H1 (cell line): ENCODE data around the gene BNC2. TPM values are rescaled to one million over a fixed set of nuclear protein-coding genes. Genes with fewer than 3 reads are reported as not detected.

Source experiments
- CTCF ChIA-PET: fragments of 300-600 bp; sonication (Branson Sonifier 250); formaldehyde crosslinking; loops from one replicate; lab custom pipeline; 2021; ENCODE audit not compliant: partially characterized antibody; lab: Charles Lee
- POLR2A ChIA-PET: fragments of 300-600 bp; sonication (Branson Sonifier 250); formaldehyde crosslinking; loops from one replicate; lab custom pipeline; 2021; ENCODE audit warnings: inconsistent platforms; ENCODE audit not compliant: partially characterized antibody; lab: Charles Lee
- DNase-seq, 2 experiments: peaks; one replicate each; pipeline versions ENCODE4 v3.0.0 to v3.0.0-alpha.2; 2010 to 2022; ENCODE audit warnings: low spot score in 2 of 2, low read depth in 1 of 2, mixed read lengths in 1 of 2
- FAIRE-seq: peaks from 2 replicates; lab custom pipeline; 2011; peaks lifted over from hg19 to GRCh38; lab: Jason Lieb, UNC
- H2AFZ ChIP-seq: 2 replicates; pipeline ENCODE4 v1.8.1; 2012; ENCODE audit warnings: low read length, inconsistent platforms
- H2AK5ac ChIP-seq: 2 replicates; pipeline ENCODE4 v1.6.1; 2013; ENCODE audit warnings: low read depth, low read length
- H2BK120ac ChIP-seq: replicated peaks from 2 replicates; pipeline ENCODE3; 2013; ENCODE audit warnings: low read depth, low read length, inconsistent platforms
- H2BK12ac ChIP-seq: 2 replicates; pipeline ENCODE4 v1.6.1; 2013; ENCODE audit warnings: low read depth, low read length
- H2BK15ac ChIP-seq: 2 replicates; pipeline ENCODE4 v1.6.1; 2013; ENCODE audit warnings: low read length
- H2BK20ac ChIP-seq: 2 replicates; pipeline ENCODE4 v1.6.1; 2013; ENCODE audit warnings: low read length
- H2BK5ac ChIP-seq: 2 replicates; pipeline ENCODE4 v1.6.1; 2013; ENCODE audit warnings: low read depth, low read length
- H3K14ac ChIP-seq: 2 replicates; pipeline ENCODE4 v1.6.1; 2013; ENCODE audit warnings: inconsistent platforms; ENCODE audit not compliant: insufficient read length
- H3K18ac ChIP-seq: 2 replicates; pipeline ENCODE4 v1.6.1; 2013; ENCODE audit warnings: low read length; ENCODE audit errors: extremely low read depth
- H3K23ac ChIP-seq: 2 replicates; pipeline ENCODE4 v1.6.1; 2013; ENCODE audit warnings: inconsistent platforms; ENCODE audit not compliant: insufficient read length
- H3K23me2 ChIP-seq: 2 replicates; pipeline ENCODE4 v1.6.1; 2013; ENCODE audit warnings: low read depth, low read length
- H3K27ac ChIP-seq: 2 replicates; pipeline ENCODE4 v1.6.1; 2011; ENCODE audit warnings: low read depth, low read length, inconsistent platforms
- H3K27me3 ChIP-seq, 4 experiments: replicated peaks in 1 of 4; 1 replicate in 1 of 4; 2 replicates in 3 of 4; pipeline versions ENCODE4 v1.6.1 to v1.8.1; 2011 to 2013; ENCODE audit warnings: low read length in 3 of 4, mild to moderate bottlenecking in 3 of 4, inconsistent platforms in 2 of 4, mixed read lengths in 2 of 4, moderate library complexity in 1 of 4; ENCODE audit not compliant: control insufficient read depth in 3 of 4, insufficient read depth in 3 of 4; ENCODE audit errors: extremely low read depth in 1 of 4
- H3K36me3 ChIP-seq, 4 experiments: 2 replicates each; pipeline versions ENCODE4 v1.6.1 to v1.8.1; 2011 to 2013; ENCODE audit warnings: mild to moderate bottlenecking in 4 of 4, low read length in 3 of 4, moderate library complexity in 2 of 4, control low read depth in 1 of 4, inconsistent platforms in 1 of 4; ENCODE audit not compliant: insufficient read depth in 4 of 4, control insufficient read depth in 2 of 4
- H3K4ac ChIP-seq: replicated peaks from 2 replicates; pipeline ENCODE3; 2013; ENCODE audit warnings: low read length, low read depth, mixed read lengths, inconsistent platforms; ENCODE audit not compliant: insufficient read length
- H3K4me1 ChIP-seq, 4 experiments: replicated peaks in 1 of 4; 1 replicate in 1 of 4; 2 replicates in 3 of 4; pipeline versions ENCODE4 v1.6.1 to v1.8.1; 2011 to 2013; ENCODE audit warnings: low read length in 3 of 4, inconsistent platforms in 2 of 4, mixed read lengths in 1 of 4; ENCODE audit not compliant: insufficient read depth in 4 of 4, control insufficient read depth in 3 of 4
- H3K4me2 ChIP-seq, 2 experiments: 2 replicates each; pipeline versions ENCODE4 v1.6.1 to v1.8.1; 2011 to 2013; ENCODE audit warnings: low read depth in 2 of 2, low read length in 2 of 2, control low read depth in 1 of 2, inconsistent platforms in 1 of 2, mild to moderate bottlenecking in 1 of 2; ENCODE audit not compliant: insufficient read depth in 1 of 2
- H3K4me3 ChIP-seq, 4 experiments: fragments of 200-600, 300-600 bp in 1 of 4; sonication (generic), shearing (Covaris generic), sonication (Bioruptor Twin) in 1 of 4; 2 replicates each; pipeline versions ENCODE4 v1.5.1 to v1.8.1; 2011 to 2016; ENCODE audit warnings: low read length in 4 of 4, low read depth in 3 of 4, control low read depth in 2 of 4, inconsistent platforms in 2 of 4, mild to moderate bottlenecking in 2 of 4, mixed read lengths in 1 of 4, moderate library complexity in 1 of 4; ENCODE audit not compliant: insufficient read depth in 2 of 4; ENCODE audit errors: extremely low read depth in 1 of 4
- H3K56ac ChIP-seq: replicated peaks from 2 replicates; pipeline ENCODE3; 2013; ENCODE audit warnings: low read depth, mild to moderate bottlenecking, mixed read lengths, low read length, inconsistent platforms; ENCODE audit not compliant: insufficient read length
- H3K79me1 ChIP-seq: 2 replicates; pipeline ENCODE4 v1.6.1; 2013; ENCODE audit warnings: low read depth, low read length, control low read depth
- H3K79me2 ChIP-seq, 2 experiments: 2 replicates each; pipeline versions ENCODE4 v1.6.1 to v1.8.1; 2012 to 2013; ENCODE audit warnings: low read length in 2 of 2, mild to moderate bottlenecking in 2 of 2, inconsistent platforms in 1 of 2; ENCODE audit not compliant: insufficient read depth in 2 of 2, control insufficient read depth in 1 of 2
- H3K9ac ChIP-seq, 4 experiments: replicated peaks in 1 of 4; 1 replicate in 1 of 4; 2 replicates in 3 of 4; pipeline versions ENCODE4 v1.6.1 to v1.8.1; 2011 to 2013; ENCODE audit warnings: low read depth in 3 of 4, low read length in 3 of 4, control low read depth in 2 of 4, mild to moderate bottlenecking in 2 of 4, moderate library complexity in 2 of 4, inconsistent platforms in 1 of 4; ENCODE audit errors: extremely low read depth in 1 of 4
- H3K9me3 ChIP-seq, 2 experiments: 2 replicates each; pipeline versions ENCODE4 v1.6.1 to v1.8.1; 2012 to 2013; ENCODE audit warnings: mild to moderate bottlenecking in 2 of 2, moderate library complexity in 2 of 2, control low read depth in 1 of 2, inconsistent platforms in 1 of 2, low read depth in 1 of 2, low read length in 1 of 2, mixed read lengths in 1 of 2; ENCODE audit not compliant: insufficient read depth in 2 of 2
- H4K20me1 ChIP-seq, 2 experiments: replicated peaks in 1 of 2; 2 replicates each; pipeline versions ENCODE3 to v1.8.1; 2011 to 2013; ENCODE audit warnings: inconsistent platforms in 2 of 2, low read length in 2 of 2, mild to moderate bottlenecking in 1 of 2; ENCODE audit not compliant: insufficient read depth in 2 of 2, control insufficient read depth in 1 of 2
- H4K5ac ChIP-seq: 2 replicates; pipeline ENCODE4 v1.6.1; 2013; ENCODE audit warnings: low read length, low read depth, mixed read lengths, inconsistent platforms; ENCODE audit not compliant: insufficient read length
- H4K8ac ChIP-seq: 2 replicates; pipeline ENCODE4 v1.8.0; 2013; ENCODE audit warnings: mild to moderate bottlenecking, moderate library complexity, low read length, inconsistent platforms; ENCODE audit not compliant: insufficient read depth; ENCODE audit errors: extremely low read depth
- H4K91ac ChIP-seq: replicated peaks from 2 replicates; pipeline ENCODE3; 2013; ENCODE audit warnings: low read length, mixed read lengths, inconsistent platforms; ENCODE audit not compliant: insufficient read length
- CBX8 ChIP-seq: fragments of 300-800, 300-1000 bp; sonication (generic); IDR thresholded peaks from 2 replicates; pipeline ENCODE4 v1.7.1; 2016; ENCODE audit warnings: low read depth, low read length, borderline replicate concordance
- SIN3A ChIP-seq, 2 experiments: IDR thresholded peaks in 1 of 2; conservative IDR thresholded peaks in 1 of 2; 2 replicates each; pipeline ENCODE4 v1.6.1; 2011 to 2012; ENCODE audit warnings: low read length in 2 of 2, improper control_type of control experiment in 1 of 2, low read depth in 1 of 2, mild to moderate bottlenecking in 1 of 2
- WGBS, 2 experiments: shearing (Covaris generic) in 1 of 2; methylation state at CpG; one replicate each; pipeline versions ENCODE4 v1.1.6 to v1.1.7; 2013 to 2015; ENCODE audit warnings: low lambda C conversion rate in 2 of 2, mixed read lengths in 2 of 2, inconsistent platforms in 1 of 2, low coverage in 1 of 2, missing lambda C conversion rate in 1 of 2; ENCODE audit not compliant: insufficient replicate concordance in 2 of 2, insufficient coverage in 1 of 2, insufficient read length in 1 of 2; ENCODE audit errors: extremely low coverage in 1 of 2, missing lambda C conversion rate in 1 of 2; 5-methylcytosine and 5-hydroxymethylcytosine counted together
- polyA plus RNA-seq, 7 experiments: library from polyadenylated mRNA; depleted of rRNA in 3 of 7; stranded (reverse) in 5 of 7; unstranded in 2 of 7; fragments of >200 nt in 5 of 7; fragments of 200-250 nt in 2 of 7; gene quantifications; 1 replicate in 5 of 7; 2 replicates in 1 of 7; 4 replicates in 1 of 7; pipeline versions ENCODE4 v1.2.1 to v1.2.3, GENCODE V29; 2011 to 2013; ENCODE audit warnings: missing spikeins in 2 of 7, mixed read lengths in 2 of 7
- total RNA-seq: library from RNA; stranded (reverse); fragmentation: NEBNext Ultra II Directional; extraction: Animal tissue kit (Norgen Biotek cat#: 25700); gene quantifications from 2 replicates; pipeline ENCODE4 v1.2.1, GENCODE V29; 2021

Gene BNC2
- total and polyA plus RNA-seq, 2 of the 8 experiments (the other 6 are each of a cell fraction or from before 2014, with no cell fraction given) = 16.0 to 26.8 TPM

GRCh38 chr9:16369427-16369826 is 501.0 kb downstream of the BNC2 start:
- no peak for FAIRE-seq
- no peak for DNase-seq
- H3K18ac ChIP-seq = no peak overlapping the region

More at GRCh38 chr9:16369427-16369826, 501.0 kb downstream of the BNC2 start:
- Histone ChIP-seq H4K20me1 (no peaks in the 10 kb centered on the region), H3K36me3 (no peaks in the 10 kb centered on the region), H2BK12ac (no peak overlapping the region), H2BK15ac (no peak overlapping the region), H3K23me2 (no peaks in the 10 kb centered on the region), H3K9me3 (no peaks in the 10 kb centered on the region), H2AK5ac (no peak overlapping the region), H3K4me3 (no peak overlapping the region), H4K5ac (no peak overlapping the region), H3K23ac (no peak overlapping the region), H2BK120ac (no peak overlapping the region)
- 89% methylated on average over 4 of the region's 4 CpGs; no CpG with 5 or more reads in 1 of the 2 experiments for WGBS, 2 experiments
- CTCF ChIA-PET = interaction anchor here (0.6 to 1.2 kb wide), 5 partner anchors 47 to 1947 kb away, joined by 3 read pairs; no protein-coding TSS in a partner anchor
- POLR2A ChIA-PET = no interaction called here
- TF ChIP-seq SIN3A (conservative IDR thresholded peaks at IDR 0.05 in 1 of 2, IDR thresholded peaks at IDR 0.05 in 1 of 2; ENCODE audit: low read depth in 1 of 2, low read length in 2 of 2) (no peak), CBX8 (no peak)
- TF ChIP-seq, all 59 proteins: peak for 0
- Histone ChIP-seq H3K27me3 (no peaks in the 10 kb centered on the region), H2BK5ac (no peak overlapping the region), H3K4ac (no peak overlapping the region), H3K4me2 (no peak overlapping the region), H3K4me1 (no peaks in the 10 kb centered on the region), H3K56ac (no peak overlapping the region), H4K91ac (no peak overlapping the region), H3K9ac (no peak overlapping the region), H3K79me1 (no peaks in the 10 kb centered on the region), H3K27ac (no peak overlapping the region), H3K14ac (no peak overlapping the region), H2AFZ (no peak overlapping the region; the same call in 1 of the 2 replicates), H2BK20ac (no peak overlapping the region), H3K79me2 (peaks cover 0 to 2% of the 10 kb centered on the region in 2 experiments; a peak in 1 of 4 replicates), H4K8ac (no peak overlapping the region)
